Esophagus muscularis mucosa (tissue), 4 donors: ENCODE results near the gene CNTN2. TPM values are rescaled to one million over a fixed set of nuclear protein-coding genes. Genes with fewer than 3 reads are reported as not detected.

Experiments
- DNase-seq: peaks from one replicate; pipeline ENCODE4 v3.0.0-alpha.2; 2017; ENCODE audit errors: extremely low spot score
- H3K27ac ChIP-seq, 4 donors: fragments of 200-600 bp; sonication (generic); replicated peaks in 1 of 4; 1 replicate in 3 of 4; 2 replicates in 1 of 4; pipeline ENCODE4 v1.5.1; 2016 to 2019; ENCODE audit warnings: mild to moderate bottlenecking in 1 of 4
- H3K27me3 ChIP-seq, 4 donors: fragments of 200-600 bp; sonication (generic); one replicate each; pipeline versions ENCODE4 v1.5.1 to v1.6.0; 2016 to 2019
- H3K36me3 ChIP-seq, 4 donors: fragments of 200-600 bp; sonication (generic); one replicate each; pipeline ENCODE4 v1.5.1; 2016 to 2019
- H3K4me1 ChIP-seq, 4 donors: fragments of 200-600 bp; sonication (generic); one replicate each; pipeline ENCODE4 v1.5.1; 2016 to 2019
- H3K4me3 ChIP-seq, 4 donors: fragments of 200-600 bp; sonication (generic); 1 replicate in 2 of 4; 2 replicates in 2 of 4; pipeline ENCODE4 v1.5.1; 2016 to 2019; ENCODE audit warnings: mild to moderate bottlenecking in 4 of 4, moderate library complexity in 1 of 4
- H3K9me3 ChIP-seq, 4 donors: fragments of 200-600 bp; sonication (generic); 1 replicate in 3 of 4; 2 replicates in 1 of 4; pipeline ENCODE4 v1.5.1; 2016 to 2019
- CTCF ChIP-seq, 3 experiments: fragments of 200-600 bp in 2 of 3; fragments of 450-650 bp in 1 of 3; sonication (generic) in 2 of 3; IDR thresholded peaks; one replicate each; pipeline ENCODE4 v1.5.1; 2017 to 2019; ENCODE audit warnings: antibody characterized with exemption in 3 of 3, mild to moderate bottlenecking in 2 of 3, moderate library complexity in 1 of 3
- EP300 ChIP-seq: sonication (generic); formaldehyde crosslinking; IDR thresholded peaks from one replicate; pipeline ENCODE4 v1.6.1; 2017; ENCODE audit warnings: antibody characterized with exemption
- POLR2A ChIP-seq: fragments of 450-650 bp; IDR thresholded peaks from one replicate; pipeline ENCODE4 v1.6.1; 2017; ENCODE audit warnings: antibody characterized with exemption, moderate library complexity, mild to moderate bottlenecking, low read depth
- POLR2AphosphoS5 ChIP-seq, 2 donors: sonication (generic); formaldehyde crosslinking; IDR thresholded peaks; one replicate each; pipeline ENCODE4 v1.6.1; 2017; ENCODE audit warnings: antibody characterized with exemption in 2 of 2
- WGBS: methylation state at CpG from one replicate; pipeline ENCODE4 v1.1.5; 2018; 5-methylcytosine and 5-hydroxymethylcytosine counted together
- intact Hi-C: fragments of 100-400 bp; cut with DNase I; formaldehyde crosslinking; loops from one replicate; pipeline ENCODE4 v1.15.1; 2023
- total RNA-seq, 4 donors: library from RNA; depleted of rRNA; stranded (reverse); fragments of >200 nt; gene quantifications; one replicate each; pipeline versions ENCODE4 v1.1.0 to v1.2.1, GENCODE V29; 2016

The CNTN2 gene
- total RNA-seq, 4 donors from 2014 or later = 1.9 to 6.2 (median 2.9) TPM

GRCh38 chr1:205053296-205053695 lies 10.3 kb downstream of the CNTN2 start:
- H3K9me3 ChIP-seq = no peaks in the 10 kb centered on the region
- 88% methylated on average over 5 of the region's 5 CpGs for WGBS
- peaks cover 0 to 20% (median 0%) of the 10 kb centered on the region in 4 donors for H3K27me3 ChIP-seq
- H3K36me3 ChIP-seq = no peaks in the 10 kb centered on the region
- H3K4me1 ChIP-seq = peaks cover 0 to 5% (median 0%) of the 10 kb centered on the region in 4 donors
- TF ChIP-seq POLR2AphosphoS5 (IDR thresholded peaks at IDR 0.05) (no peak), CTCF (IDR thresholded peaks at IDR 0.05) (no peak), POLR2A (no peak), EP300 (no peak)
- no peak overlapping the region for H3K27ac ChIP-seq
- H3K4me3 ChIP-seq = no peak overlapping the region
- DNase-seq = no peak
- intact Hi-C loops = no loop called here

- Histone ChIP-seq H3K4me1 (peaks cover 0 to 5% (median 0%) of the 10 kb centered on the region in 4 donors), H3K27ac (no peak overlapping the region), H3K36me3 (no peaks in the 10 kb centered on the region), H3K4me3 (no peak overlapping the region), H3K9me3 (no peaks in the 10 kb centered on the region), H3K27me3 (peaks cover 0 to 14% (median 0%) of the 10 kb centered on the region in 4 donors)
- WGBS = 60% methylated on average over 7 of the region's 7 CpGs
- intact Hi-C loops = no loop called here
- TF ChIP-seq CTCF (IDR thresholded peaks at IDR 0.05) (no peak), POLR2A (no peak), POLR2AphosphoS5 (IDR thresholded peaks at IDR 0.05) (no peak)
- no peak for DNase-seq
Measured at GRCh38 chr1:205054013-205054412, 11.0 kb downstream of the CNTN2 start.

GRCh38 chr1:205056188-205056611 lies 13.2 kb downstream of the CNTN2 start:
- Histone ChIP-seq H3K9me3 (no peaks in the 10 kb centered on the region), H3K36me3 (no peaks in the 10 kb centered on the region), H3K4me3 (no peak overlapping the region), H3K27ac (no peak overlapping the region), H3K27me3 (peaks cover 0 to 14% (median 0%) of the 10 kb centered on the region in 4 donors), H3K4me1 (peaks cover 0 to 2% (median under 1%) of the 10 kb centered on the region in 4 donors)
- intact Hi-C loops = no loop called here
- no peak for DNase-seq
- 76% methylated on average over 4 of the region's 13 CpGs for WGBS
- TF ChIP-seq CTCF (IDR thresholded peaks at IDR 0.05) = no peak
- no peak for TF ChIP-seq POLR2AphosphoS5 (IDR thresholded peaks at IDR 0.05)
- no peak for TF ChIP-seq EP300
- TF ChIP-seq POLR2A = no peak

GRCh38 chr1:205056956-205057568 lies 14.1 kb downstream of the CNTN2 start:
- 97% methylated on average over 6 of the region's 6 CpGs for WGBS
- no peak overlapping the region for H3K4me3 ChIP-seq
- no peaks in the 10 kb centered on the region for H3K9me3 ChIP-seq
- H3K36me3 ChIP-seq = no peaks in the 10 kb centered on the region
- H3K27ac ChIP-seq = no peak overlapping the region
- no peak for DNase-seq
- intact Hi-C loops = no loop called here
- H3K27me3 ChIP-seq = peaks cover 0 to 14% (median 0%) of the 10 kb centered on the region in 4 donors
- TF ChIP-seq POLR2A (no peak), POLR2AphosphoS5 (IDR thresholded peaks at IDR 0.05) (no peak), EP300 (no peak), CTCF (IDR thresholded peaks at IDR 0.05) (no peak)
- peaks cover 6 to 10% (median 9%) of the 10 kb centered on the region in 4 donors for H3K4me1 ChIP-seq
